HepG2 (cell line): ENCODE results near the gene RPS19. TPM values are rescaled to one million over a fixed set of nuclear protein-coding genes. Genes with fewer than 3 reads are reported as not detected.
A peak's percentile ranks its signal among the peaks of the same experiment; 100 is the strongest.

Experiments
- ATAC-seq: fragments of 200-7000 bp; cut with Tn5 transposase; 3 replicates; pipeline ENCODE4 v1.9.1; 2020; ENCODE audit warnings: mild to moderate bottlenecking, moderate library complexity
- BruUV-seq: library from RNA; stranded (reverse); fragments of 400-500 nt; replicated peaks from 2 replicates; lab custom pipeline; 2021; lab: Mats Ljungman, UMichigan
- CTCF ChIA-PET: fragments of 300-600 bp; formaldehyde crosslinking; extraction: SDS; loops from one replicate; lab custom pipeline; 2021; ENCODE audit warnings: low total read pairs, inconsistent platforms, low intra/inter-chr PET ratio; lab: Yijun Ruan, JAX
- POLR2A ChIA-PET: fragments of 350-600 bp; sonication (Branson Sonifier 250); formaldehyde crosslinking; loops from one replicate; lab custom pipeline; 2020; ENCODE audit warnings: antibody characterized with exemption, inconsistent platforms; lab: Yijun Ruan, JAX
- DNase-seq: peaks from one replicate; pipeline ENCODE4 v3.0.0-alpha.2; 2015; ENCODE audit warnings: low spot score
- FAIRE-seq: peaks from 3 replicates; lab custom pipeline; 2011; peaks lifted over from hg19 to GRCh38; lab: Jason Lieb, UNC
- H2AFZ ChIP-seq: one replicate; pipeline ENCODE4 v1.6.1; 2011; ENCODE audit warnings: low read length, inconsistent platforms
- H3K27ac ChIP-seq: fragments of 300-600 bp; 3 replicates; pipeline ENCODE4 v1.8.0; 2011; ENCODE audit warnings: mixed run types, mild to moderate bottlenecking, mixed read lengths, low read length, inconsistent platforms; ENCODE audit not compliant: insufficient read depth; ENCODE audit errors: extremely low read length
- H3K27me3 ChIP-seq, 2 experiments: fragments of 200-600 bp in 1 of 2; 2 replicates in 1 of 2; 3 replicates in 1 of 2; pipeline versions ENCODE4 v1.6.0 to v1.8.0; 2011; ENCODE audit warnings: low read length in 2 of 2, mild to moderate bottlenecking in 2 of 2, moderate library complexity in 2 of 2, inconsistent platforms in 1 of 2; ENCODE audit not compliant: insufficient read depth in 2 of 2, control insufficient read depth in 1 of 2
- H3K36me3 ChIP-seq, 2 experiments: fragments of 200-600 bp in 1 of 2; replicated peaks in 1 of 2; 2 replicates in 1 of 2; 3 replicates in 1 of 2; pipeline versions ENCODE4 v1.5.1 to v1.8.0; 2011; ENCODE audit warnings: low read length in 2 of 2, inconsistent platforms in 1 of 2; ENCODE audit not compliant: insufficient read depth in 2 of 2, control insufficient read depth in 1 of 2
- H3K4me1 ChIP-seq: 2 replicates; pipeline ENCODE4 v1.5.1; 2012; ENCODE audit warnings: low read length, inconsistent platforms; ENCODE audit not compliant: insufficient read depth
- H3K4me2 ChIP-seq: 2 replicates; pipeline ENCODE4 v1.6.0; 2011; ENCODE audit warnings: low read depth, low read length, inconsistent platforms
- H3K4me3 ChIP-seq, 3 experiments: fragments of 200-600 bp in 1 of 3; sonication (generic), shearing (Covaris generic) in 1 of 3; replicated peaks in 1 of 3; 2 replicates each; pipeline ENCODE4 v1.5.1; 2011 to 2016; ENCODE audit warnings: low read length in 3 of 3, inconsistent platforms in 2 of 3, low read depth in 2 of 3, mild to moderate bottlenecking in 2 of 3, control low read depth in 1 of 3, mixed read lengths in 1 of 3; ENCODE audit not compliant: insufficient read depth in 1 of 3
- H3K79me2 ChIP-seq: one replicate; pipeline ENCODE4 v1.6.1; 2011; ENCODE audit warnings: low read length, inconsistent platforms; ENCODE audit not compliant: insufficient read depth
- H3K9ac ChIP-seq: 2 replicates; pipeline ENCODE4 v1.6.0; 2011; ENCODE audit warnings: mild to moderate bottlenecking, low read depth, low read length, inconsistent platforms; ENCODE audit not compliant: insufficient read depth
- H3K9me3 ChIP-seq: 2 replicates; pipeline ENCODE4 v1.5.1; 2012; ENCODE audit warnings: mild to moderate bottlenecking, low read length
- H4K20me1 ChIP-seq: 2 replicates; pipeline ENCODE4 v1.6.0; 2011; ENCODE audit warnings: inconsistent platforms, mild to moderate bottlenecking, low read length, moderate library complexity; ENCODE audit not compliant: insufficient read depth
- AGO2 ChIP-seq: fragments of 200-400 bp; formaldehyde crosslinking; optimal IDR thresholded peaks from 2 replicates; pipeline ENCODE3; 2017; ENCODE audit warnings: mild to moderate bottlenecking, low read depth, low read length, moderate library complexity
- EED ChIP-seq: sonication (generic); formaldehyde crosslinking; IDR thresholded peaks from 2 replicates; pipeline ENCODE4 v1.5.0; 2020; ENCODE audit warnings: mild to moderate bottlenecking, missing genetic modification reagents
- FOXJ3 ChIP-seq: sonication (generic); formaldehyde crosslinking; IDR thresholded peaks from 2 replicates; pipeline ENCODE4 v1.4.0; 2020; ENCODE audit warnings: missing genetic modification reagents, mild to moderate bottlenecking, borderline replicate concordance
- POLR2A ChIP-seq, 2 experiments: IDR thresholded peaks; 2 replicates each; pipeline ENCODE4 v1.6.1; 2011; ENCODE audit warnings: low read depth in 2 of 2, low read length in 2 of 2, mild to moderate bottlenecking in 1 of 2, moderate library complexity in 1 of 2; ENCODE audit not compliant: insufficient read depth in 1 of 2
- POLR2AphosphoS5 ChIP-seq: IDR thresholded peaks from 2 replicates; pipeline ENCODE4 v1.6.1; 2012; ENCODE audit warnings: low read depth, low read length
- POLR2G ChIP-seq: fragments of 200-400 bp; formaldehyde crosslinking; IDR thresholded peaks from 2 replicates; pipeline ENCODE4 v1.6.1; 2018; ENCODE audit warnings: mild to moderate bottlenecking, low read depth, low read length, moderate library complexity
- RBFOX2 ChIP-seq: fragments of 200-400 bp; formaldehyde crosslinking; IDR thresholded peaks from 2 replicates; pipeline ENCODE4 v1.6.1; 2017; ENCODE audit warnings: low read depth, mild to moderate bottlenecking, low read length
- ZNF30 ChIP-seq: sonication (generic); formaldehyde crosslinking; IDR thresholded peaks from 2 replicates; pipeline ENCODE4 v1.5.0; 2020; ENCODE audit warnings: mild to moderate bottlenecking, missing genetic modification reagents
- WGBS: methylation state at CpG from one replicate; pipeline ENCODE4 v1.1.6; 2017; ENCODE audit warnings: low lambda C conversion rate; 5-methylcytosine and 5-hydroxymethylcytosine counted together
- in situ Hi-C: cut with HindIII; loops from 2 replicates; pipeline ENCODE4 v1.10.0; 2017; ENCODE audit warnings: low pct_unique_long_range_greater_than_20kb; ENCODE audit not compliant: extremely low pct_ligation_motif_present
- intact Hi-C: fragments of 100-400 bp; cut with micrococcal nuclease; formaldehyde crosslinking; loops from one replicate; pipeline ENCODE4 v1.10.0; 2022; ENCODE audit not compliant: unreplicated experiment
- polyA plus RNA-seq, 8 experiments: library from polyadenylated mRNA; depleted of rRNA in 3 of 8; stranded (reverse) in 7 of 8; unstranded in 1 of 8; fragments of >200 nt; fragmentation: Illumina TruSeq in 4 of 8; extraction: Trizol in 4 of 8; gene quantifications; 2 replicates each; pipeline versions ENCODE4 v1.2.1 to v1.2.3, GENCODE V29; 2011 to 2016; ENCODE audit warnings: low read depth in 4 of 8, missing spikeins in 1 of 8, mixed read lengths in 1 of 8; ENCODE audit not compliant: insufficient read depth in 1 of 8
- total RNA-seq, 5 experiments: library from RNA; depleted of rRNA; stranded (reverse); fragments of >200 nt; fragmentation: Illumina TruSeq; extraction: Trizol; gene quantifications; 2 replicates each; pipeline ENCODE4 v1.2.3, GENCODE V29; 2016; ENCODE audit warnings: low read depth in 1 of 5
- TF ChIP-seq, protein P1 (sequence below): sonication (generic); formaldehyde crosslinking; IDR thresholded peaks from 2 replicates; pipeline ENCODE4 v1.4.0; 2020; ENCODE audit warnings: missing genetic modification reagents, borderline replicate concordance

The RPS19 gene
- total and polyA plus RNA-seq, 2 of the 13 experiments (the other 11 are each of a cell fraction or from before 2014, with no cell fraction given) = 1,983 to 4,758 TPM

DNA sequence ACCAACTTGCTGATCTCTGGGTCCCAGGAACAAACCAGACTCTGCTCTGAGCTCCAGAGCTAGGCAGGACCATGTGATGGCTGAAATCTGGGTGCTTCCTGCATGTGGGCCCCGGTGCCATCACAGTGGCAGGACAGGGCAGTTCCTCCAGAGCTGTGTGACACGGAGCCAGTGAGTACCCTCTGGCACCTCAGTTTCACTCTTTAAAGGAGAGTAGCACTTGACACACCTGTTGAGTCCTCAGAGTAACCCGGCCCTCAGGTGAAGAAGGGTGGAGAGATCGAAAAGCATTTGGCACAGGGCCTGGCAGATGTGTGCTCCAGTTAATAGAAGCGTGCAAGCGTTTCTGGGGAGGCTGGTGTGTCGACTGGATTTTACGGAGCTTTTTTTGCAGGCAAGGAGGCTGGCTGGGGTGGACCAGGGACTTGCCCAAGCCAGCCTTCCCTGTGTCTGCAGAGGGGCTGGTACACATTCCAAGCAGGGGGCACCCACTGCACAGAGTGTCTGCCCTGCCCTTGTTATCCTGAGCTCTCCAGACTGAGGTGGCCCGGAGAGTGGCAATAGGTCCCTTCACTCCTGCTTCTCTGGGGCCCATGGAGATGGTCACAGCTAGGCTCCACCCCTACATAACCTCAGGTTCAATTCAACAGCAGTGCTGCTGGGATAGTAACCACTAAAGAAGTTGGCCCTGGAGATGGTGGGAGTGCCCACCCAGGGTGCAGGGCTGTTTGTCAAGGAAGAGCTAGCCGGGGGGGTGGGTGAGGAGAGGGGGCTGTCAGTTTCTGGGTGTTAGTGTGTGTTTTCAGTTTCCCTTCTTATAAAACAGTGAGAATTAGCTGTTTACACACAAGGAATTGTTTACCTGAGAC is 8.3 kb downstream of the RPS19 start:
- Histone ChIP-seq H3K4me1 (peaks cover 67% of the 10 kb centered on the region), H3K27me3 (no peaks in the 10 kb centered on the region), H3K4me3 (no peak overlapping the region), H3K27ac (peak overlapping the region; percentile 29), H3K4me2 (no peak overlapping the region), H3K36me3 (peaks cover 29 to 75% of the 10 kb centered on the region in 2 experiments), H3K9ac (no peak overlapping the region), H4K20me1 (peaks cover 88% of the 10 kb centered on the region), H3K9me3 (no peaks in the 10 kb centered on the region), H2AFZ (no peak overlapping the region), H3K79me2 (peaks cover 36% of the 10 kb centered on the region)
- WGBS = 94% methylated on average over 8 of the region's 10 CpGs
- FAIRE-seq (no peak), DNase-seq (no peak), ATAC-seq (peak; percentile 1; the same call in 1 of the 3 replicates)
- TF ChIP-seq ZNF30 (CRISPR knock-in tag) (no peak), POLR2A (IDR thresholded peaks at IDR 0.05; ENCODE audit: insufficient read depth in 1 of 2, low read depth in 2 of 2, low read length in 2 of 2) (peak in 1 of 2 experiments; percentile 43; a peak in 1 of 4 replicates), RBFOX2 (peak; percentile 53; the same call in 1 of the 2 replicates), FOXJ3 (CRISPR knock-in tag) (no peak), AGO2 (peak; percentile 66), POLR2AphosphoS5 (0 out of 2 replicates have a peak, but pooled peaks have one; percentile 27), POLR2G (peak; percentile 4), EED (no peak)
- TF ChIP-seq, protein P1, sequence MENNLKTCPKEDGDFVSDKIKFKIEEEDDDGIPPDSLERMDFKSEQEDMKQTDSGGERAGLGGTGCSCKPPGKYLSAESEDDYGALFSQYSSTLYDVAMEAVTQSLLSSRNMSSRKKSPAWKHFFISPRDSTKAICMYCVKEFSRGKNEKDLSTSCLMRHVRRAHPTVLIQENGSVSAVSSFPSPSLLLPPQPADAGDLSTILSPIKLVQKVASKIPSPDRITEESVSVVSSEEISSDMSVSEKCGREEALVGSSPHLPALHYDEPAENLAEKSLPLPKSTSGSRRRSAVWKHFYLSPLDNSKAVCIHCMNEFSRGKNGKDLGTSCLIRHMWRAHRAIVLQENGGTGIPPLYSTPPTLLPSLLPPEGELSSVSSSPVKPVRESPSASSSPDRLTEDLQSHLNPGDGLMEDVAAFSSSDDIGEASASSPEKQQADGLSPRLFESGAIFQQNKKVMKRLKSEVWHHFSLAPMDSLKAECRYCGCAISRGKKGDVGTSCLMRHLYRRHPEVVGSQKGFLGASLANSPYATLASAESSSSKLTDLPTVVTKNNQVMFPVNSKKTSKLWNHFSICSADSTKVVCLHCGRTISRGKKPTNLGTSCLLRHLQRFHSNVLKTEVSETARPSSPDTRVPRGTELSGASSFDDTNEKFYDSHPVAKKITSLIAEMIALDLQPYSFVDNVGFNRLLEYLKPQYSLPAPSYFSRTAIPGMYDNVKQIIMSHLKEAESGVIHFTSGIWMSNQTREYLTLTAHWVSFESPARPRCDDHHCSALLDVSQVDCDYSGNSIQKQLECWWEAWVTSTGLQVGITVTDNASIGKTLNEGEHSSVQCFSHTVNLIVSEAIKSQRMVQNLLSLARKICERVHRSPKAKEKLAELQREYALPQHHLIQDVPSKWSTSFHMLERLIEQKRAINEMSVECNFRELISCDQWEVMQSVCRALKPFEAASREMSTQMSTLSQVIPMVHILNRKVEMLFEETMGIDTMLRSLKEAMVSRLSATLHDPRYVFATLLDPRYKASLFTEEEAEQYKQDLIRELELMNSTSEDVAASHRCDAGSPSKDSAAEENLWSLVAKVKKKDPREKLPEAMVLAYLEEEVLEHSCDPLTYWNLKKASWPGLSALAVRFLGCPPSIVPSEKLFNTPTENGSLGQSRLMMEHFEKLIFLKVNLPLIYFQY (CRISPR knock-in tag) = no peak
- intact Hi-C loops (no loop called here), in situ Hi-C loops (no loop called here)
- POLR2A ChIA-PET = interaction anchor here (6.9 kb wide), 1 partner anchor 8 kb away, joined by 72 read pairs; the partner anchor contains the start of gene RPS19
- BruUV-seq = no TSS peak
- CTCF ChIA-PET = no interaction called here
